Left ventricle myocardium inferior (tissue), 1 donor: Measurements from ENCODE around the gene KATNIP. TPM values are rescaled to one million over a fixed set of nuclear protein-coding genes. Genes with fewer than 3 reads are reported as not detected.
A peak's percentile ranks its signal among the peaks of the same experiment; 100 is the strongest.

Experiments
- DNase-seq: peaks from one replicate; pipeline ENCODE4 v3.0.0-alpha.2; 2020
- H3K27ac ChIP-seq: fragments of 200-600 bp; replicated peaks from 2 replicates; pipeline ENCODE4 v1.8.0; 2021
- H3K27me3 ChIP-seq: fragments of 200-600 bp; 2 replicates; pipeline ENCODE4 v1.8.0; 2021; ENCODE audit warnings: low read depth
- H3K36me3 ChIP-seq: fragments of 200-600 bp; 2 replicates; pipeline ENCODE4 v1.8.0; 2021
- H3K4me1 ChIP-seq: fragments of 200-600 bp; 2 replicates; pipeline ENCODE4 v1.8.0; 2021
- H3K4me3 ChIP-seq: fragments of 200-600 bp; 2 replicates; pipeline ENCODE4 v1.8.0; 2021; ENCODE audit warnings: mild to moderate bottlenecking, moderate library complexity
- H3K9me3 ChIP-seq: fragments of 200-600 bp; replicated peaks from 2 replicates; pipeline ENCODE4 v1.8.0; 2021
- intact Hi-C: fragments of 100-400 bp; cut with micrococcal nuclease; formaldehyde crosslinking; loops from one replicate; pipeline ENCODE4 v1.11.0; 2022
- total RNA-seq: library from RNA; stranded (reverse); fragmentation: NEBNext Ultra II Directional; extraction: Animal tissue kit (Norgen Biotek cat#: 25700); gene quantifications from one replicate; pipeline ENCODE4 v1.2.1, GENCODE V29; 2021
- TF ChIP-seq, protein P1 (sequence below): fragments of 200-600 bp; IDR thresholded peaks from 2 replicates; pipeline ENCODE4 v1.8.0; 2021; ENCODE audit warnings: antibody characterized with exemption, mild to moderate bottlenecking, borderline replicate concordance
- donor health status: DM: no; HTN: yes; CAD: no; lungs with severe emphysema.

KATNIP gene
- total RNA-seq, 1 donor from 2014 or later, result 12.0 TPM

DNA sequence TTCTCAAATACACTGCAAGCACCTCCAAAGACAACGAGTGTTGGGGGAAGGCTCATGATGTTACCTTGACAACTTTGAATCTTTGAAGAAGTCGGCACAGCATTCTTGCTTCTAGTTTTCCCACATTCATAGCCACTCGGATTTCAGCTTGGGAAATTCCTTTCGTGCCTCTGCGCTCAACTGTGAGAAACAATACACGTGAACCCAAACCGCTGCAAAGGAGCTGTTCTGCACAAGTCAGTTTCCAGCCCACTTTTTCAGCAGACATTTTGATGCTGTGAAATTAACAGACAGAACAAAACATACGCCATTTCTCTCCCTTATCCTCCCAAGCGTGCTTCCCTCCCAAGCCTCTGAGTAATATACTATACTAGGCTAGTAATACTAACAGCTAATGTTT lies 41.5 kb upstream of the KATNIP start:
- intact Hi-C loops, result no loop called here
- H3K27me3 ChIP-seq, result no peaks in the 10 kb centered on the region
- peaks cover 91% of the 10 kb centered on the region for H3K36me3 ChIP-seq

DNA sequence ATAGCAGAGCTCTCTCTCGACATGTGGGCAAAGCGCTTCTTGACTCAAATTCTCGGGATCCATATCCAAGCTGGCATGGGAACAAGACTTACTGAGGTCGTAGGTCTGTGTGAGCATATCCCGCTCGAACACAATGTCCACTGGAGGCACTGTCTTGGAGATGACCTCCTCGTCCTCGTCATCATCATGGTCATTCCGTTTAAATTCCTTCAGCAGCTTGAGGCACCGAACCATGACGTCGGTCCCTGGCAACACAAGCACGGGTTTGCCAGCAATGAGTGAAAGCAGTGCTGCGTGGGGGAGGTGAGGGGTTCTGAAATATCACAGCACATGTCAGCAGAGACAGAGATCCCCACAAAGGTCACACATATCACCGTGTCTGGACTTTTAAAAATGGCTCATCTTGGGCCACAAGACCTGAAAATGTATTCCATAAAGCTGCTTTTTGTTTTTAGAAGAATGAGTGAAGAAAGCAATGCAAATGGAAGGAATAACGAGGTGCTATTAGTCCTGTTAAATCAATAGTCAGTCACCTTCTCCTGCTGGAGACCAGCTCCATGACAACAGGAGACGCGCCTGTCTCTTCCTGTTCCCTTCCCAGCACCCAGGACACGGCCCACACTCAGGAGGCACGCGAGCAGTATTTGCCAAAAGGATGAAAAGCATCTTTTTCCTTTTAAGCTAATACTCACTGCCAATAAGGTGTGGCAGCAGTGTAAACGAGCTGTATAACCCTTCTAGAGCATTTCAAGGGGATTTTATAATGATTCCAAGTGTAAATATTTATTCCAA lies 38.1 kb upstream of the KATNIP start:
- Histone ChIP-seq H3K36me3 (peaks cover 69% of the 10 kb centered on the region), H3K27me3 (no peaks in the 10 kb centered on the region), H3K9me3 (no peaks in the 10 kb centered on the region), H3K4me3 (no peak overlapping the region), H3K4me1 (peaks cover 46% of the 10 kb centered on the region), H3K27ac (peak overlapping the region; percentile 95)
- intact Hi-C loops, result no loop called here
- TF ChIP-seq, protein P1, sequence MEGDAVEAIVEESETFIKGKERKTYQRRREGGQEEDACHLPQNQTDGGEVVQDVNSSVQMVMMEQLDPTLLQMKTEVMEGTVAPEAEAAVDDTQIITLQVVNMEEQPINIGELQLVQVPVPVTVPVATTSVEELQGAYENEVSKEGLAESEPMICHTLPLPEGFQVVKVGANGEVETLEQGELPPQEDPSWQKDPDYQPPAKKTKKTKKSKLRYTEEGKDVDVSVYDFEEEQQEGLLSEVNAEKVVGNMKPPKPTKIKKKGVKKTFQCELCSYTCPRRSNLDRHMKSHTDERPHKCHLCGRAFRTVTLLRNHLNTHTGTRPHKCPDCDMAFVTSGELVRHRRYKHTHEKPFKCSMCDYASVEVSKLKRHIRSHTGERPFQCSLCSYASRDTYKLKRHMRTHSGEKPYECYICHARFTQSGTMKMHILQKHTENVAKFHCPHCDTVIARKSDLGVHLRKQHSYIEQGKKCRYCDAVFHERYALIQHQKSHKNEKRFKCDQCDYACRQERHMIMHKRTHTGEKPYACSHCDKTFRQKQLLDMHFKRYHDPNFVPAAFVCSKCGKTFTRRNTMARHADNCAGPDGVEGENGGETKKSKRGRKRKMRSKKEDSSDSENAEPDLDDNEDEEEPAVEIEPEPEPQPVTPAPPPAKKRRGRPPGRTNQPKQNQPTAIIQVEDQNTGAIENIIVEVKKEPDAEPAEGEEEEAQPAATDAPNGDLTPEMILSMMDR, result peak; percentile 33
- peak; percentile 67 for DNase-seq

More for the DNA sequence above, 41.5 kb upstream of the KATNIP start:
- no peak for DNase-seq
- no peak overlapping the region for H3K27ac ChIP-seq
- H3K4me1 ChIP-seq, result peaks cover 40% of the 10 kb centered on the region
- H3K9me3 ChIP-seq, result no peaks in the 10 kb centered on the region
- TF ChIP-seq, protein P1, result no peak
- H3K4me3 ChIP-seq, result no peak overlapping the region

DNA sequence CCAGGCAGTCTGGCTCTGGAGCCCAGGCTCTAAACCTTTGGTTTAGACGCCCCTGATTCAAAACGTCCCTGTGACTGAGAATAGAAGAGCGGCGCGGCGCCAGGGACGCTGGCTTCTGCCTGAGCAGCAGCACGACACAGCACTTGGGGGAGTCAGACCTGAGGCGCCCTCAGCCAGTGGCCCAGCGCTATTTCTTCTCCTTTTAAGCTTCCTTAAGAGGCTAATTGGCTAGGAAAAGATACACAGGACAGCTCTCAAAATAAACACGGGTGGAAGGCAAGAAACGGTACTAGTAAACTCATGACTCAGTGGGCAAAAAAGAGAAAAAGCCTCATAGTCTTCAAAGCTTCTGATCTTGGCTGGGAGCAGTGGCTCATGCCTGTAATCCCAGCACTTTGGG lies 35.1 kb upstream of the KATNIP start:
- Histone ChIP-seq H3K4me3 (no peak overlapping the region), H3K27ac (peak overlapping the region; percentile 95), H3K9me3 (no peaks in the 10 kb centered on the region), H3K36me3 (peaks cover 61% of the 10 kb centered on the region), H3K27me3 (no peaks in the 10 kb centered on the region), H3K4me1 (peaks cover 70% of the 10 kb centered on the region)
- DNase-seq, result peak; percentile 47
- intact Hi-C loops, result no loop called here
- TF ChIP-seq, protein P1, result no peak

GRCh38 chr16:27515874-27516353 lies 34.0 kb upstream of the KATNIP start:
- no peaks in the 10 kb centered on the region for H3K27me3 ChIP-seq
- H3K4me3 ChIP-seq, result no peak overlapping the region
- peaks cover 81% of the 10 kb centered on the region for H3K4me1 ChIP-seq
- H3K27ac ChIP-seq, result peak overlapping the region; percentile 95
- TF ChIP-seq, protein P1, result peak; percentile 67
- peaks cover 50% of the 10 kb centered on the region for H3K36me3 ChIP-seq
- no peaks in the 10 kb centered on the region for H3K9me3 ChIP-seq
- intact Hi-C loops, result no loop called here
- no peak for DNase-seq

GRCh38 chr16:27516365-27516764 lies 33.6 kb upstream of the KATNIP start:
- H3K4me3 ChIP-seq, result no peak overlapping the region
- H3K9me3 ChIP-seq, result no peaks in the 10 kb centered on the region
- peak overlapping the region; percentile 95 for H3K27ac ChIP-seq
- no peak for DNase-seq
- intact Hi-C loops, result no loop called here
- no peaks in the 10 kb centered on the region for H3K27me3 ChIP-seq
- TF ChIP-seq, protein P1, result no peak
- H3K36me3 ChIP-seq, result peaks cover 45% of the 10 kb centered on the region
- peaks cover 81% of the 10 kb centered on the region for H3K4me1 ChIP-seq
